ENCODE data around the gene CCN5. TPM values are rescaled to one million over a fixed set of nuclear protein-coding genes. Genes with fewer than 3 reads are reported as not detected.

CCN5 gene
- total and polyA plus RNA-seq, 2 of the 13 experiments (the other 11 are each of a cell fraction or from before 2014, with no cell fraction given) = 0.12 TPM; not detected in 1

DNA sequence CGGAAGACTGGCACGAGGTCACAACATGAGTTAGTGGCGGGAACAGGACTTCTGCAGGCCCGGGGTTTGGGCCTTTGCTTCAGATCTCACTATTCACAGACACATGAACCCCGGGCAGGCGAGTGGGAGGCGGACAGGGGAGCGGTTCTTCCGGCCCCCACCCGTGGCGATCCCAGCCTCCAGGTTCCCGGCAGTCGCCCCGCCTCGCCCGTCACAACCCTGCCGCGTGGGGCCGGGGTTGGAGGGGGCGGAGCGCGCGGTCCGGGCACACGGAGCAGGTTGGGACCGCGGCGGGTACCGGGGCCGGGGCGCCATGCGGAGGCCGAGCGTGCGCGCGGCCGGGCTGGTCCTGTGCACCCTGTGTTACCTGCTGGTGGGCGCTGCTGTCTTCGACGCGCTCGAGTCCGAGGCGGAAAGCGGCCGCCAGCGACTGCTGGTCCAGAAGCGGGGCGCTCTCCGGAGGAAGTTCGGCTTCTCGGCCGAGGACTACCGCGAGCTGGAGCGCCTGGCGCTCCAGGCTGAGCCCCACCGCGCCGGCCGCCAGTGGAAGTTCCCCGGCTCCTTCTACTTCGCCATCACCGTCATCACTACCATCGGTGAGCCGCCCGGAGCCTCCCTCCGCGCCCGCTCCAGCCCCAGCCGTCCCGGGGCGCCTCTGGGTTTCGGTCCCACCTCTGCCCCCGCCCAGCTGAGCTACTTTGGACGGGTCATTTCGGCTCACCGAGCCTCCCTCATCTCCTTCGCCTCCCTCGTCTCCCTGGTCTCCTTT lies 30.6 kb downstream of the CCN5 start, which contains the start of gene KCNK15 (continued):
- 0 out of 2 replicates have a peak, but pooled peaks have one; percentile 19 for TF ChIP-seq ZNF710 (CRISPR knock-in tag; IDR thresholded peaks at IDR 0.05; ENCODE audit: borderline replicate concordance)
- TF ChIP-seq, protein P1, sequence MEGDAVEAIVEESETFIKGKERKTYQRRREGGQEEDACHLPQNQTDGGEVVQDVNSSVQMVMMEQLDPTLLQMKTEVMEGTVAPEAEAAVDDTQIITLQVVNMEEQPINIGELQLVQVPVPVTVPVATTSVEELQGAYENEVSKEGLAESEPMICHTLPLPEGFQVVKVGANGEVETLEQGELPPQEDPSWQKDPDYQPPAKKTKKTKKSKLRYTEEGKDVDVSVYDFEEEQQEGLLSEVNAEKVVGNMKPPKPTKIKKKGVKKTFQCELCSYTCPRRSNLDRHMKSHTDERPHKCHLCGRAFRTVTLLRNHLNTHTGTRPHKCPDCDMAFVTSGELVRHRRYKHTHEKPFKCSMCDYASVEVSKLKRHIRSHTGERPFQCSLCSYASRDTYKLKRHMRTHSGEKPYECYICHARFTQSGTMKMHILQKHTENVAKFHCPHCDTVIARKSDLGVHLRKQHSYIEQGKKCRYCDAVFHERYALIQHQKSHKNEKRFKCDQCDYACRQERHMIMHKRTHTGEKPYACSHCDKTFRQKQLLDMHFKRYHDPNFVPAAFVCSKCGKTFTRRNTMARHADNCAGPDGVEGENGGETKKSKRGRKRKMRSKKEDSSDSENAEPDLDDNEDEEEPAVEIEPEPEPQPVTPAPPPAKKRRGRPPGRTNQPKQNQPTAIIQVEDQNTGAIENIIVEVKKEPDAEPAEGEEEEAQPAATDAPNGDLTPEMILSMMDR (CRISPR knock-in tag; IDR thresholded peaks at IDR 0.05) = peak; percentile 10; the same call in 1 of the 2 replicates
- peak; percentile 79; the same call in 1 of the 2 replicates for TF ChIP-seq PCBP1 (IDR thresholded peaks at IDR 0.05; ENCODE audit: borderline replicate concordance, low read depth, low read length)
- TF ChIP-seq ZFX (CRISPR knock-in tag; IDR thresholded peaks at IDR 0.05; ENCODE audit: low read depth) = peak; percentile 34; the same call in 1 of the 2 replicates

DNA sequence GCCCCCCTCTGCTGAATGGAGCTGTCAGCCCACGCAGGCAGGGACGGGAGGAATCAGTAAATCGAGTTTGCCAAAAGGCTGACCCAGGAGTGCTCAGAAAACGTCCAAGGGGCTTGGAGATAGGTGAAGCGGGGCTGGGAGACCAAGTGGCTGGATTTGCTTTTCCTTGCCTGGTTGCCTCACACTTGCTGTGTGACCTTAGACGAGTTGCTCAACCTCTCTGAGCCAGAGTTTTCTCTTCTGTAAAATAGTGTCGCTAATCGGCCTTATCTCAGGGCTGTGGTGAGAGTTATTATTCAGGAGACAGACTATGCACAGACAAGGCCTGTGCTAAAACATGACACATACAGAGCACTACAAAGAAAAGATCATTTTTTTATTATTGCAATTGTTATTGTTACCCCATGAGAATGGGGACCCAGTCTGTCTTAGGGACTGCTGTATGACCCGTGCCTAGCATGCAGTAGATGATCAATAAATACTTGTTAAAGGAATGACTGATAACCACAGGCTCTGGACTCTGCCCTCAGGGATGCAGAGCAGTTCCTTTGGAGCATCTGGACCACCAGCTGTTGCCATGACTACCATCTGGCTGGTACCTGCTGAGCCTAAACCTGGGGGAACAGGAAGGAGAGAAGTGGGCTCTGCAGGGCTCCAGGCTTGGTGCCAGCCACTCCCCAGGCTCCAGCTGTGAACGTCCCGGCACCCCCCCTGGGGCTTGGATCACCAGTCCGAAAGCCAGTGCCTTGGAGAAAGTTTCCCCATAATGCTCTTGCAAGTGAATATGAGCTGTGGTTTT lies 31.4 kb downstream of the CCN5 start:
- no TSS peak for BruUV-seq (replicated peaks)
- CTCF ChIA-PET (ENCODE audit: low intra/inter-chr PET ratio, low total read pairs) = interaction anchor here (1.6 to 3.9 kb wide), 2 partner anchors 61 to 121 kb away, joined by 9 to 41 read pairs; no protein-coding TSS in a partner anchor
- in situ Hi-C loops (cut with HindIII; ENCODE audit: extremely low pct_ligation_motif_present, low pct_unique_long_range_greater_than_20kb) (no loop called here), intact Hi-C loops (cut with micrococcal nuclease; ENCODE audit: unreplicated experiment) (loop anchor here (1.0 kb wide), 1 partner anchor 121 kb away; no protein-coding TSS in a partner anchor)
- H2AFZ ChIP-seq (ENCODE audit: low read length) = no peak overlapping the region
- POLR2A ChIA-PET = interaction anchor here (0.9 kb wide), 1 partner anchor 10 kb away, joined by 3 read pairs; no protein-coding TSS in a partner anchor
- peaks cover 18% of the 10 kb centered on the region for H3K4me1 ChIP-seq (ENCODE audit: insufficient read depth, low read length)
- 0 out of 2 replicates have a peak, but pooled peaks cover 3% of the 10 kb centered on the region for H4K20me1 ChIP-seq (ENCODE audit: insufficient read depth, low read length)
- WGBS (ENCODE audit: low lambda C conversion rate) = 20% methylated on average over 12 of the region's 12 CpGs
- peaks cover 31 to 88% of the 10 kb centered on the region in 2 experiments for H3K27me3 ChIP-seq (ENCODE audit: control insufficient read depth in 1 of 2, insufficient read depth in 2 of 2, low read length in 2 of 2)
- no peak for FAIRE-seq
- H3K9ac ChIP-seq (ENCODE audit: insufficient read depth, low read depth, low read length) = no peak overlapping the region
- peak overlapping the region in 2 of 3 experiments; percentile 18 to 62; a peak in 3 of 6 replicates for H3K4me3 ChIP-seq (replicated peaks in 1 of 3; ENCODE audit: insufficient read depth in 1 of 3, low read depth in 2 of 3, low read length in 3 of 3)
- peak overlapping the region; percentile 69 for H3K4me2 ChIP-seq (ENCODE audit: low read depth, low read length)
- DNase-seq (ENCODE audit: low spot score) = no peak
- no peaks in the 10 kb centered on the region for H3K36me3 ChIP-seq (replicated peaks in 1 of 2; ENCODE audit: control insufficient read depth in 1 of 2, insufficient read depth in 2 of 2, low read length in 2 of 2)
- H3K9me3 ChIP-seq (ENCODE audit: low read length) = no peaks in the 10 kb centered on the region
- H3K27ac ChIP-seq (ENCODE audit: extremely low read length, insufficient read depth, low read length) = no peak overlapping the region
- no peaks in the 10 kb centered on the region for H3K79me2 ChIP-seq (ENCODE audit: insufficient read depth, low read length)
- ATAC-seq = no peak
- TF ChIP-seq ZNF232 (CRISPR knock-in tag; IDR thresholded peaks at IDR 0.05; ENCODE audit: borderline replicate concordance) (no peak), JUN (CRISPR knock-in tag; IDR thresholded peaks at IDR 0.05) (no peak), EZH2 (conservative IDR thresholded peaks at IDR 0.05; ENCODE audit: low read depth, low read length) (peak; percentile 67; the same call in 1 of the 2 replicates), ZNF749 (CRISPR knock-in tag; IDR thresholded peaks at IDR 0.05; ENCODE audit: borderline replicate concordance) (no peak), MED8 (CRISPR knock-in tag; IDR thresholded peaks at IDR 0.05; ENCODE audit: insufficient replicate concordance) (peak; percentile 38), ZNF431 (CRISPR knock-in tag; IDR thresholded peaks at IDR 0.05; ENCODE audit: borderline replicate concordance, low read depth) (no peak), ZSCAN12 (CRISPR knock-in tag; IDR thresholded peaks at IDR 0.05) (no peak)
- TF ChIP-seq, protein P2, sequence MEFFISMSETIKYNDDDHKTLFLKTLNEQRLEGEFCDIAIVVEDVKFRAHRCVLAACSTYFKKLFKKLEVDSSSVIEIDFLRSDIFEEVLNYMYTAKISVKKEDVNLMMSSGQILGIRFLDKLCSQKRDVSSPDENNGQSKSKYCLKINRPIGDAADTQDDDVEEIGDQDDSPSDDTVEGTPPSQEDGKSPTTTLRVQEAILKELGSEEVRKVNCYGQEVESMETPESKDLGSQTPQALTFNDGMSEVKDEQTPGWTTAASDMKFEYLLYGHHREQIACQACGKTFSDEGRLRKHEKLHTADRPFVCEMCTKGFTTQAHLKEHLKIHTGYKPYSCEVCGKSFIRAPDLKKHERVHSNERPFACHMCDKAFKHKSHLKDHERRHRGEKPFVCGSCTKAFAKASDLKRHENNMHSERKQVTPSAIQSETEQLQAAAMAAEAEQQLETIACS (CRISPR knock-in tag; IDR thresholded peaks at IDR 0.05) = no peak
- TF ChIP-seq, protein P3, sequence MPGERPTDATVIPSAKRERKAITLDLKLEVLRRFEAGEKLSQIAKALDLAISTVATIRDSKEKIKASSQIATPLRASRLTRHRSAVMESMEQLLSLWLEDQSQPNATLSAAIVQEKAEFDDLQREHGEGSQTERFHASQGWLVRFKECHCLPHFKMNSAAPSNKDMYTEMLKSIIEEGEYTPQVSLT (CRISPR knock-in tag; IDR thresholded peaks at IDR 0.05; ENCODE audit: borderline replicate concordance, low read depth) = no peak
